HCT116 (cell line): Measurements from ENCODE around the gene RNPEPL1. TPM values are rescaled to one million over a fixed set of nuclear protein-coding genes. Genes with fewer than 3 reads are reported as not detected.

Experiments
- ATAC-seq: fragments of 200-7000 bp; cut with Tn5 transposase; 2 replicates; pipeline ENCODE4 v1.9.1; 2020; ENCODE audit warnings: mild to moderate bottlenecking, moderate library complexity
- BruUV-seq: library from RNA; stranded (reverse); fragments of 400-500 nt; replicated peaks from 2 replicates; lab custom pipeline; 2021; lab: Mats Ljungman, UMichigan
- CTCF ChIA-PET: fragments of 300-600 bp; sonication (Branson Sonifier 250); formaldehyde crosslinking; loops from one replicate; lab custom pipeline; 2021; ENCODE audit warnings: antibody characterized with exemption; lab: Charles Lee
- POLR2A ChIA-PET: fragments of 300-600, 350-600 bp; sonication (Branson Sonifier 250); formaldehyde crosslinking; loops from one replicate; lab custom pipeline; 2021; ENCODE audit warnings: antibody characterized with exemption; lab: Charles Lee
- RAD21 ChIA-PET, 2 experiments: fragments of 300-600 bp; sonication (Branson Sonifier 250); formaldehyde crosslinking; loops; one replicate each; lab custom pipeline; 2023; ENCODE audit warnings: low total read pairs in 2 of 2; ENCODE audit not compliant: uncharacterized antibody in 2 of 2, unreplicated experiment in 2 of 2, low non-redundant PET in 1 of 2; lab: Charles Lee
- DNase-seq: peaks from one replicate; pipeline ENCODE4 v3.0.0-alpha.2; 2010; ENCODE audit warnings: low read depth, low spot score
- H2AFZ ChIP-seq: fragments of 200-600 bp; shearing (Covaris generic), sonication (generic); 2 replicates; pipeline ENCODE4 v1.6.1; 2017; ENCODE audit warnings: low read depth, mixed run types, mixed read lengths, antibody characterized with exemption, low read length; ENCODE audit not compliant: poor library complexity, severe bottlenecking
- H3K27ac ChIP-seq: 2 replicates; pipeline ENCODE4 v1.5.1; 2012; ENCODE audit warnings: low read depth, low read length
- H3K27me3 ChIP-seq: fragments of 200-600 bp; sonication (generic); 2 replicates; pipeline ENCODE4 v1.6.1; 2016; ENCODE audit warnings: mixed run types, low read length, mixed read lengths; ENCODE audit not compliant: insufficient read depth
- H3K36me3 ChIP-seq, 2 experiments: fragments of 200-500 bp in 1 of 2; fragments of 200-600 bp in 1 of 2; sonication (Bioruptor generic) in 1 of 2; sonication (generic) in 1 of 2; 2 replicates each; pipeline versions ENCODE4 v1.5.1 to v1.6.1; 2014 to 2016; ENCODE audit warnings: low read length in 2 of 2, inconsistent platforms in 1 of 2, mixed read lengths in 1 of 2, mixed run types in 1 of 2; ENCODE audit not compliant: insufficient read depth in 2 of 2, control insufficient read depth in 1 of 2
- H3K4me1 ChIP-seq, 2 experiments: fragments of 200-600 bp in 1 of 2; sonication (generic) in 1 of 2; 2 replicates each; pipeline versions ENCODE4 v1.5.1 to v1.6.1; 2012 to 2017; ENCODE audit warnings: low read length in 2 of 2, inconsistent platforms in 1 of 2, mild to moderate bottlenecking in 1 of 2, mixed read lengths in 1 of 2, mixed run types in 1 of 2, moderate library complexity in 1 of 2; ENCODE audit not compliant: insufficient read depth in 2 of 2, control insufficient read depth in 1 of 2
- H3K4me2 ChIP-seq: fragments of 200-600 bp; sonication (generic); 2 replicates; pipeline ENCODE4 v1.6.1; 2017; ENCODE audit warnings: mixed run types, low read length, mixed read lengths
- H3K4me3 ChIP-seq, 2 experiments: fragments of 200-600 bp in 1 of 2; sonication (generic) in 1 of 2; replicated peaks in 1 of 2; 2 replicates each; pipeline ENCODE4 v1.5.1; 2011 to 2016; ENCODE audit warnings: low read length in 2 of 2, control low read depth in 1 of 2, low read depth in 1 of 2, mild to moderate bottlenecking in 1 of 2, mixed read lengths in 1 of 2, mixed run types in 1 of 2
- H3K79me2 ChIP-seq: fragments of 200-600 bp; sonication (generic); 2 replicates; pipeline ENCODE4 v1.6.1; 2017; ENCODE audit warnings: mild to moderate bottlenecking, mixed run types, low read length, moderate library complexity, mixed read lengths; ENCODE audit not compliant: insufficient read depth
- H3K9ac ChIP-seq: fragments of 200-600 bp; sonication (generic); 2 replicates; pipeline ENCODE4 v1.6.1; 2016; ENCODE audit warnings: low read length, mixed read lengths
- H3K9me2 ChIP-seq: fragments of 200-600 bp; sonication (generic), shearing (Covaris generic); 2 replicates; pipeline ENCODE4 v1.6.1; 2017; ENCODE audit warnings: mixed run types, mild to moderate bottlenecking, moderate library complexity; ENCODE audit not compliant: insufficient read depth
- H3K9me3 ChIP-seq, 2 experiments: fragments of 200-500 bp in 1 of 2; fragments of 200-600 bp in 1 of 2; sonication (Bioruptor generic) in 1 of 2; sonication (generic) in 1 of 2; 2 replicates each; pipeline ENCODE4 v1.6.1; 2014 to 2017; ENCODE audit warnings: low read length in 2 of 2, mixed read lengths in 2 of 2, inconsistent platforms in 1 of 2, low read depth in 1 of 2, mild to moderate bottlenecking in 1 of 2, mixed run types in 1 of 2, moderate library complexity in 1 of 2; ENCODE audit not compliant: control insufficient read depth in 1 of 2, insufficient read depth in 1 of 2
- H4K20me1 ChIP-seq: fragments of 200-600 bp; sonication (generic), shearing (Covaris generic); 2 replicates; pipeline ENCODE4 v1.6.1; 2017; ENCODE audit warnings: mixed run types, mild to moderate bottlenecking, moderate library complexity; ENCODE audit not compliant: insufficient read depth
- ATF3 ChIP-seq: IDR thresholded peaks from 2 replicates; pipeline ENCODE4 v1.6.1; 2012
- EZH2phosphoT487 ChIP-seq: fragments of 200-600 bp; IDR thresholded peaks from 2 replicates; pipeline ENCODE4 v1.6.1; 2018; ENCODE audit warnings: antibody characterized with exemption, borderline replicate concordance
- JUND ChIP-seq: IDR thresholded peaks from 2 replicates; pipeline ENCODE4 v1.6.1; 2012
- SIN3A ChIP-seq: IDR thresholded peaks from 2 replicates; pipeline ENCODE4 v1.6.1; 2012; ENCODE audit warnings: low read depth
- SP1 ChIP-seq: IDR thresholded peaks from 2 replicates; pipeline ENCODE4 v1.6.1; 2012; ENCODE audit warnings: low read depth
- TCF7L2 ChIP-seq: IDR thresholded peaks from 2 replicates; pipeline ENCODE4 v1.7.0; 2011; ENCODE audit warnings: borderline replicate concordance, inconsistent platforms; ENCODE audit not compliant: insufficient read depth, insufficient read length; ENCODE audit errors: extremely low read depth
- ZFX ChIP-seq: fragments of 450-650 bp; IDR thresholded peaks from 2 replicates; pipeline ENCODE4 v1.6.1; 2017
- ZNF274 ChIP-seq: fragments of 200-500 bp; sonication (Bioruptor generic); IDR thresholded peaks from 2 replicates; pipeline ENCODE4 v1.6.1; 2014; ENCODE audit warnings: mild to moderate bottlenecking, low read depth, low read length, inconsistent platforms
- intact Hi-C: fragments of 100-400 bp; cut with micrococcal nuclease; formaldehyde crosslinking; loops from 2 replicates; pipeline ENCODE4 v1.10.0; 2022
- total RNA-seq: library from RNA; stranded (reverse); gene quantifications from one replicate; pipeline ENCODE4 v1.2.1, GENCODE V29; 2021; ENCODE audit not compliant: unreplicated experiment
- TF ChIP-seq, protein P1 (sequence below): IDR thresholded peaks from 2 replicates; pipeline ENCODE4 v1.6.1; 2012

RNPEPL1 gene
- total RNA-seq, 1 experiment from 2014 or later, result 49.7 TPM

- no peaks in the 10 kb centered on the region for H4K20me1 ChIP-seq
- no peak overlapping the region for H2AFZ ChIP-seq
- DNase-seq (no peak), ATAC-seq (no peak)
- H3K36me3 ChIP-seq, result peaks cover 0 to 42% of the 10 kb centered on the region in 2 experiments; a peak in 1 of 4 replicates
- no peak overlapping the region for H3K27ac ChIP-seq
- no peak overlapping the region for H3K9ac ChIP-seq
- no peaks in the 10 kb centered on the region for H3K27me3 ChIP-seq
- CTCF ChIA-PET, result no interaction called here
- TF ChIP-seq, protein P1, sequence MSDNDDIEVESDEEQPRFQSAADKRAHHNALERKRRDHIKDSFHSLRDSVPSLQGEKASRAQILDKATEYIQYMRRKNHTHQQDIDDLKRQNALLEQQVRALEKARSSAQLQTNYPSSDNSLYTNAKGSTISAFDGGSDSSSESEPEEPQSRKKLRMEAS, result no peak
- TF ChIP-seq ZFX (no peak), ZNF274 (no peak), ATF3 (no peak), TCF7L2 (no peak), JUND (no peak), SP1 (no peak), SIN3A (no peak), EZH2phosphoT487 (no peak)
- TF ChIP-seq, all 23 proteins: peak for 0
- Histone ChIP-seq H3K4me1 (no peaks in the 10 kb centered on the region), H3K9me2 (no peaks in the 10 kb centered on the region), H3K4me2 (no peak overlapping the region), H3K79me2 (no peaks in the 10 kb centered on the region), H3K9me3 (peaks cover 17 to 27% of the 10 kb centered on the region in 2 experiments; a peak in 2 of 4 replicates), H3K4me3 (no peak overlapping the region)
- no TSS peak for BruUV-seq
- POLR2A ChIA-PET, result no interaction called here
- RAD21 ChIA-PET, result no interaction called here
- intact Hi-C loops, result no loop called here
Observed at GRCh38 chr2:240523451-240524281, 44.6 kb upstream of the RNPEPL1 start.
